Activated naive CD4-positive, alpha-beta T cell treated with anti-CD3 and anti-CD28 coated beads, Interleukin-2, amount 50 U/mL, for 24 hours (primary cell): Measurements from ENCODE around the gene C5AR2.
"Not testable (repeated sequence)": the region's sequence is repeated elsewhere in the genome, so short reads cannot be mapped to it uniquely, and the experiment has no call there.

Source experiments
- H3K27ac Mint-ChIP-seq: one replicate; pipeline ENCODE4 v1.8.0; 2021; ENCODE audit warnings: mild to moderate bottlenecking, mixed read lengths
- H3K27me3 Mint-ChIP-seq: one replicate; pipeline ENCODE4 v1.8.0; 2021; ENCODE audit warnings: mixed read lengths
- H3K36me3 Mint-ChIP-seq: one replicate; pipeline ENCODE4 v1.8.0; 2021; ENCODE audit warnings: mixed read lengths
- H3K4me1 Mint-ChIP-seq: one replicate; pipeline ENCODE4 v1.8.0; 2021; ENCODE audit warnings: mixed read lengths
- H3K4me3 Mint-ChIP-seq: one replicate; pipeline ENCODE4 v1.8.0; 2021; ENCODE audit warnings: mild to moderate bottlenecking, mixed read lengths
- H3K9me3 Mint-ChIP-seq: one replicate; pipeline ENCODE4 v1.8.0; 2021; ENCODE audit warnings: mixed read lengths

The C5AR2 gene

DNA sequence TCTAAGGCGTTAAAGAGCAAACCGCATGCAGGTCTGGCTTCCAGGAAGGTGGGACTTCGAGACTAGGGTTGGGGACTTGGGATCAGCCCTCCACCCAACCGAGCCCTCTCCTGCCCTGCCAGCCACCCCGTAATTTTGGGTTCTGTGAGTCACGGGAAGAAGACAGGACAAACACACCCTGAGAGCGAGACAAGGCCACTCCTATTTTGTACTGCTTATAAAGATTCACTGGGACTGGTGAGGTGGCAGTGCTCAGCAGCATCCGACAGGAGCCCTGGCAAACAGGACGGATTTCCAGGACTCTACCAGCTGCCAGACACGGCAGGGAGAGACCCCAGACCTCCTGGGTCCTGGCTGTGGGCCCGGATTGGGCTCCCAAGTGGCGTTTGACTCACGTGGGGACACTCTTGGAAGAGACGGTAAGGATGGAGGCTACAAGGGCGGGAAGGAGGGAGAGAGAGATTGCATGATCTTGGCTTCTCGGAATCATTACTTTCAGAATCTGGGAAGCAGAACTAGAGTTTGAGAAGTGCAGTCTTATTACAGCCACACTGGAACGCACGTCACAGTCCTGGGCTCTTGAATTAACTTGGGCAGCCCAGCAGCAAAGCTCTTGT, at the start of gene C5AR2:
C5AR2 (plus strand) TSS at position 245 of the 617 bp plus-strand sequence. CDS start 8,625 bp downstream, outside the sequence.
- Mint-ChIP-seq H3K27ac (peak within 1 kb of the TSS; percentile 10), H3K4me3 (no peak within 1 kb of the TSS), H3K4me1 (peaks cover 8% of the 10 kb centered on the region)

DNA sequence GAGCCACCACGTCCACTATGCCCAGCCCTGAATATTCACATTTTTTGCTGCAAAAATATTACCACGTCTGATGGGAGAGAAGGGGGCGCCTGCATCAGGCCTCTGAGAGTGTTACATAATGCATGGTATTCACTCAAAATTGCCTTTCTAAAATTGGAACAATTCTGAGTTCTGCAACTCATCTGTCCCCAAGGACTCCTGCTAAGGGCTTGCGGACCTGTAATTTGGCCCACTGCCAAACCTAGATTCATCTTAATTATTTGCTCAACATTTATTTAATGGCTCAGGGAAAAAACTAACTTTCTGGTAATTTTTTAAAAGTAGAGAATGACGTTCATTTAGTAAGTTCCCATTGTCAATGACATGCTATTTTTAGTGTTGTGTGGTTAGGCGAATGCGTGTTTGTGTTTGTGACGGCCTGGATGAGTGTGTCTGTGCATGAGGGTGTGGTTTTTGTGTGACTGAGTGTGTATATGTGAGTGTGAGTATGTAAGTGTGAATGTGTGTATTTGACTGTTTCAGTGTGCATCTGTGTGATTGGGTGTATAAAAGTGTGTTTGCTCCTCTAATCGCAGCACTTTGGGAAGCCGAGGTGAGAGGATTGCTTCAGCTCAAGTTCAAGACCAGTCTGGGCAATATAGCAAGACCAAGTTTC, 48.4 kb upstream of the C5AR2 start:
- peaks cover 9% of the 10 kb centered on the region for H3K4me1 Mint-ChIP-seq
- H3K4me3 Mint-ChIP-seq = no peak overlapping the region
- no peaks in the 10 kb centered on the region for H3K36me3 Mint-ChIP-seq
- no peaks in the 10 kb centered on the region for H3K9me3 Mint-ChIP-seq
- H3K27me3 Mint-ChIP-seq = no peaks in the 10 kb centered on the region
- no peak overlapping the region for H3K27ac Mint-ChIP-seq

More for the DNA sequence above, at the start of gene C5AR2:
- H3K36me3 Mint-ChIP-seq = no peaks in the 10 kb centered on the region
- no peaks in the 10 kb centered on the region for H3K9me3 Mint-ChIP-seq
- H3K27me3 Mint-ChIP-seq = peaks cover 1% of the 10 kb centered on the region

DNA sequence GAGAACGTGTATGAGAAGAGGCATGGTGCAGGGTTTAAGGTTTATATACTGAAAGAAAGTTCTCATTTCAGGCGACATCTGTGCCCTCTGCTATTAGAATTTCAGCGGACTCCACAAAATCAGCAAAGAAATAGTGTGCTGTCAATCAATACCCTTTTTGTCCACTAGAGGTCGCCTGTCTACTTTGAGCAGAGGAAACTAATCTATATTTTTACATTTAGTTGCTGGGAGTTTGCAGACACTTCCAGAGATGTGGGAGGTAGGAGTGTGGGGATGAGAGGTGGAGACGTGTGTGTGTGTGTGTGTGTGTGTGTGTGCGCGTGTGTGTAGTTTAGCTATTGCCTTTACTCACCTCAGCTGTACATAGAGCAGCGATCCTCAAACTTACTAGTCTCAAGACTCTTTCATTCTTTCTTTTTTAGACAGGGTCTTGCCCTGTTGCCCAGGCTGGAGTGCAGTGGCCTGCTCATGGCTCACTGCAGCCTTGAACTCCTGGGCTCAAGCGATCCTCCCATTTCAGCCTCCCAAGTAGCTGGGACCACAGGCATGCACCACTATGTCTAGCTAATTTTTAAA, 47.6 kb upstream of the C5AR2 start:
- peaks cover 10% of the 10 kb centered on the region for H3K4me1 Mint-ChIP-seq
- H3K9me3 Mint-ChIP-seq = no peaks in the 10 kb centered on the region
- no peak overlapping the region for H3K4me3 Mint-ChIP-seq
- no peaks in the 10 kb centered on the region for H3K27me3 Mint-ChIP-seq
- no peaks in the 10 kb centered on the region for H3K36me3 Mint-ChIP-seq
- H3K27ac Mint-ChIP-seq = no peak overlapping the region

DNA sequence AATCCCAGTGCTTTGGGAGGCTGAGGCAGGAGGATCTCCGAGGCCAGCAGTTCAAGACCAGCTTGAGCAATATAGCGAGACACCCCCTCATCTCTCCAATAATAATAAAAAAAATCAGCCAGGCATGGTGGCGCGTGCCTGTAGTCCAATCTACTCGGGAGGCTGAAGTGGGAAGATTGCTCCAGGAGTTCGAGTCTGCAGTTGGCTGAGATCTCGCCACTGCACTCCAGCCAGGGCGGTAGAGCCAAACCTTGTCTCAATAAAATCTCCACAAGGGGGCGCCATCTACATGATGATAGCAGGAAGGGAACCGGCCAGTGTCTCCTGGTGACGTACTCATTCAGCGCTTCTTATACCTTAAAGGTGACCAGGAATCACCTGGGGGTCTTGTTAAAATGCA, 35.9 kb upstream of the C5AR2 start:
- no peak overlapping the region for H3K27ac Mint-ChIP-seq
- H3K4me1 Mint-ChIP-seq = peaks cover 8% of the 10 kb centered on the region
- H3K36me3 Mint-ChIP-seq = no peaks in the 10 kb centered on the region
- no peaks in the 10 kb centered on the region for H3K9me3 Mint-ChIP-seq
- H3K4me3 Mint-ChIP-seq = no peak overlapping the region
- H3K27me3 Mint-ChIP-seq = no peaks in the 10 kb centered on the region

DNA sequence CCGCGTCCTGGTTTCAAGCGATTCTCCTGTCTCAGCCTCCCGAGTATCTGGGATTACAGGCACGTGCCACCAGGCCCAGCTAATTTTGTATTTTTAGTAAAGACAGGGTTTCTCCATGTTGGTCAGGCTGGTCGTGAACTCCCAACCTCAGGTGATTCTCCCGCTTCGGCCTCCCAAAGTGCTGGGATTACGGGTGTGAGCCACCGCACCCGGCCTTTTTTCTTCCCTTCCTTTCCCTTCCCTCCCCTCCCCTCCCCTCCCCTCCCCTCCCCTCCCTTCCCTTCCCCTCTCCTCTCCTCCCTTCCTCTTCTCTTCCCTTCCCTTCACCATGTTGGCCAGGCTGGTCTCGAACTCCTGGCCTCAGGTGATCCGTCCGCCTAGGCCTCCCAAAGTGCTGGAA, 31.1 kb upstream of the C5AR2 start:
- not testable (repeated sequence) for H3K27ac Mint-ChIP-seq, H3K27me3 Mint-ChIP-seq

DNA sequence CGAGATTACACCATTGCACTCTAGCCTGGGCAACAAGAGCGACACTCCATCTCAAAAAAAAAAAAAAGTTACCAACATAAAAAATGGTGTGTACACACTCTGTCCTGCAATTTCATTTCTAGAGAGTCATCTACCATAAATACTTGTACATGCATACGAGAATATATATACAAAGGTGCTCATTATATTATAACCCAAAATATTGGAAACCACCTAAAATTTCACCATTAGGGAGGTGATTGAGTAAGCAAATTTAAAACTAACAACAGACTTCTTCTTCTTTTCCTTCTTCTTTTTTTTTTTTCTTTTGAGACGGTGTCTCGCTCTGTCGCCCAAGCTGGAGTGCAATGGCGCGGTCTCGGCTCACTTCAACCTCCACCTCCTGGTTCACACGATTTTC, 29.7 kb upstream of the C5AR2 start:
- Mint-ChIP-seq H3K4me1 (peaks cover 5% of the 10 kb centered on the region), H3K27me3 (peaks cover 8% of the 10 kb centered on the region), H3K9me3 (no peaks in the 10 kb centered on the region), H3K27ac (no peak overlapping the region), H3K4me3 (no peak overlapping the region), H3K36me3 (no peaks in the 10 kb centered on the region)

More for the DNA sequence above, 31.1 kb upstream of the C5AR2 start:
- not testable (repeated sequence) for H3K9me3 Mint-ChIP-seq, H3K4me3 Mint-ChIP-seq, H3K36me3 Mint-ChIP-seq
- peaks cover 13% of the 10 kb centered on the region for H3K4me1 Mint-ChIP-seq

DNA sequence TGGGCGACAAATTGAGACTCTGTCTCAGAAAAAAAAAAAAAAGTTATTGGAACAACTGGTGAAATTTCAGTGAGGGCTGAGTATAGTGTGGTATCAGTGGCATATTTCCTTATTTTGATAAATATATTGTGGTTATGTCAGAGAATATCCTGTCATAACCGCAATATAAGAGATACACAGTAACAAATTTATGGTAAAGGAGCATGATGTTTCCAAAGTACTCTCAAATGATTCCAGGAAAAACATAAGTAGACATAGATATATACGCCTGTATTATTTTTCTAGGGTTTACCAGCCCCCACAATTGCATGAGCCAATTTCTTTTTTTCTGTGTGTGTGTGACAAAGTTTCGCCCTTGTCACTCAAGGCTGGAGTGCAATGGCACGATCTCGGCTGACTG, 28.0 kb upstream of the C5AR2 start:
- Mint-ChIP-seq H3K4me1 (peaks cover 5% of the 10 kb centered on the region), H3K9me3 (no peaks in the 10 kb centered on the region), H3K4me3 (no peak overlapping the region), H3K27ac (no peak overlapping the region), H3K36me3 (no peaks in the 10 kb centered on the region), H3K27me3 (peaks cover 8% of the 10 kb centered on the region)

DNA sequence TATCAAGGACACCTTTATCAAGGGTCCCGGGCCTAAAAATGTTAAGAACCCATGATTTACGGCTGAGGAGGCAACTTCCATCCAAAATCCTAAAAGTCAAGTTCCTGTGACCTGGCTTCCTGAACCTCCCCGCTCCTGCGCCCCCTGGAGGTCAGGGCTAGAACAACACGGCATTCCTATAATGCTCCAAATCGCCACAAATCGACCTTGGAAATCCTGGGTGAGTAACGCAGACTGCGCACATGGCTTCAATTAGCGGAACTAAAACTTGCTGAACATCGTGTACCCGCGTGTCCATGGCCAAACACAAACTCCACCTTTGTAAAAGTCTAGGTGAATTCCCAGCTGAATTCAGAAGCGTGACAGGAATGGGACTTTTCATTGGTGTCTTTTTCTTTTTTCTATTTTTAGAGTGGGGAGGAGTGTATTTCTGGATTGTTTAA, 26.6 kb upstream of the C5AR2 start:
- no peaks in the 10 kb centered on the region for H3K9me3 Mint-ChIP-seq
- H3K4me3 Mint-ChIP-seq = no peak overlapping the region
- H3K4me1 Mint-ChIP-seq = peaks cover 5% of the 10 kb centered on the region
- peaks cover 11% of the 10 kb centered on the region for H3K27me3 Mint-ChIP-seq
- no peaks in the 10 kb centered on the region for H3K36me3 Mint-ChIP-seq
- H3K27ac Mint-ChIP-seq = no peak overlapping the region

DNA sequence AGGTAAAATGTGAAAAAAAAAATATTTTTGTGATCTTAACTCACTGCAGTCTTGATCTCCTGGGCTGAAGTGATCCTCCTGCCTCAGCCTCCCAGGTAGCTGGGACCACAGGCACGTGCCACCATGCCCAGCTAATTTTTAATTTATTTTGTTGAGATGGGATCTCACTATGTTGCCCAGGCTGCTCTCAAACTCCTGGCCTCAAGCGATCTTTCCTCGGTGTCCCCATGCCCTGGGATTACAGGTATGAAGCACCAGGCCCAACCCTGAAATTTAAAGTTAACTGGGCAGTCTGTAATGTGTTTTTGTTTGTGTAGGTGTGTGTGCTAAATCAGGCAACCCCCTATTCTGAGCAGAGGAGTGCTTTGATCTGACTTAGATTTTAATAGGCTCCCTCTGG, 25.7 kb upstream of the C5AR2 start:
- peaks cover 5% of the 10 kb centered on the region for H3K4me1 Mint-ChIP-seq
- H3K27ac Mint-ChIP-seq = no peak overlapping the region
- no peaks in the 10 kb centered on the region for H3K36me3 Mint-ChIP-seq
- no peak overlapping the region for H3K4me3 Mint-ChIP-seq
- peaks cover 11% of the 10 kb centered on the region for H3K27me3 Mint-ChIP-seq
- H3K9me3 Mint-ChIP-seq = no peaks in the 10 kb centered on the region

DNA sequence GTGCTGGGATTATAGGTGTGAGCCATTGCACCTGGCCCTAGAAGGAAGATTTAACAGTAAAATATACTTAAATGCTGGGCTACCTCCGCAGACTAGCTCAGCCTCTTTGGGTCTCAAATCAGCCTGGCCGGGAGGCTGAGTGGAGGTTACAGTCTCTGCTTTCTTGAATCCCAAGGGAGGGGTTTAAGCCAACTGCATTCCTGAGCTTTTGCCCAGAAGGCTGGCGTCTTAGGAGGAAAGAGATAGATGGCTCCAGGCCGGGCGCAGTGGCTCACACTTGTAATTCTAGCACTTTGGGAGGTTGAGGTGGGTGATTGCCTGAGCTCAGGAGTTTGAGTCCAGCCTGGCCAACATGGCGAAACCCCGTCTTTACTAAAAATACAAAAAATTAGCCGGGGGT, 22.9 kb upstream of the C5AR2 start:
- peaks cover 11% of the 10 kb centered on the region for H3K27me3 Mint-ChIP-seq
- H3K27ac Mint-ChIP-seq = no peak overlapping the region
- H3K4me3 Mint-ChIP-seq = no peak overlapping the region
- no peaks in the 10 kb centered on the region for H3K36me3 Mint-ChIP-seq
- H3K9me3 Mint-ChIP-seq = no peaks in the 10 kb centered on the region
- H3K4me1 Mint-ChIP-seq = peaks cover 5% of the 10 kb centered on the region

DNA sequence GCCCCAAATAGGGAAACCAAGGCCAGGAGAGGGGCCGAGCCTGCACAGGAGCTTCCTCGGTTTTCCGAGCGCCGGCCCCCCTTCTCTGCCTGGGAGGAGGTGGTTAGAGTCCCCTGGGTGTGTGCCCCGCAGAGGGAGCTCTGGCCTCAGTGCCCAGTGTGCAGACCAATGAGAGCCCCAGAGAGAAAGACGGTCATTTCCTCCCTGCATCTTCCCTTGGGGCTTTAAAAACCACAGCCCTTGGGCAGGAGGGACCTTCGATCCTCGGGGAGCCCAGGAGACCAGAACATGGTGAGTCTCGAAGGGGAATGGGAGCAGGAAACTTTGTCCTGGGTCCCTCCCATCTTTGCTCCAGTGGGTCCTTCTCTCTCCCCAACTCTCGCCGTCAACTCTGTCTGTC, 22.4 kb upstream of the C5AR2 start, which contains the start of gene C5AR1:
C5AR1 (plus strand) TSS at position 254 of the 400 bp plus-strand sequence; CDS start at position 289, 35 bp downstream.
- H3K4me3 Mint-ChIP-seq = no peak within 1 kb of the TSS
- H3K4me1 Mint-ChIP-seq = peaks cover 5% of the 10 kb centered on the region
- no peaks in the 10 kb centered on the region for H3K36me3 Mint-ChIP-seq
- peaks cover 11% of the 10 kb centered on the region for H3K27me3 Mint-ChIP-seq
- no peak within 1 kb of the TSS for H3K27ac Mint-ChIP-seq
- H3K9me3 Mint-ChIP-seq = no peaks in the 10 kb centered on the region

DNA sequence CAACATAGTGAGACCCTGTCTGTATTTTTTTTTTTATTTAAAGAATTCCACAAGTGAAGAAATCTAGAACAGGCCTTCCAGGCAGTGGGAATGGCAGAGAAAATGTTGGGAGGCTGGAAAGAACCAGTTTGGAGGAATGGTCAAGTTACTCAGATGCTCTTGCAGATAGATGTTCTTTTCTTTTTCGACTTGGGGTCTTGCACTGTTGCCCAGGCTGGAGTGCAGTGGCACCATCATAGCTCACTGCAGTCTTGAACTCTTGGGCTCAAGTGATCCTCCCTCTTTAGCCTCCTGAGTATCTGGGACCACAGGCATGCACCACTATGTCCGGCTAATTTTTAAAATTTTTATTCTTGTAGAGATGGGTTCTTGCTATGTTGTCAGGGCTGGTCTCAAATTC, 21.7 kb upstream of the C5AR2 start:
- Mint-ChIP-seq H3K36me3 (no peaks in the 10 kb centered on the region), H3K4me3 (no peak overlapping the region), H3K4me1 (peaks cover 5% of the 10 kb centered on the region), H3K9me3 (no peaks in the 10 kb centered on the region), H3K27me3 (peaks cover 11% of the 10 kb centered on the region), H3K27ac (no peak overlapping the region)

DNA sequence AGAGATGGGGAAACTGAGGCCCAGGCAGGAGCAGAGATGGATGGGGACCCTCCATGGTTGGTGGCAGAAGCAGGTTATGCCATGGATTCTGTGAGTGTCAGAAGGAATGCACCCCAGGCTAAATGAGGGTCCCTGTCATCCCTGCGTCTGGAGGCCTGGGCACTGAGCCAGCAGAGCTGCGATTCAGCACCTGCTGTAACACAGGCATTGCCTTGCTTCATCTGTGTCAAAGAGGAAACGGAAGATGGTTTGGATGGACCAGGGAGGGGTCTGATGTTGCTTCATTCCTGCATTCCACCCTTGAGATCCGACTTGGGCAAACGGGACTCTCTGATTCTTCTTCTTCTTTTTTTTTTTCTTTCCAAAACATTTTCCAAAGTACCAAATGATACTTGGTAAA, 21.2 kb upstream of the C5AR2 start:
- H3K36me3 Mint-ChIP-seq = no peaks in the 10 kb centered on the region
- H3K9me3 Mint-ChIP-seq = no peaks in the 10 kb centered on the region
- peaks cover 13% of the 10 kb centered on the region for H3K27me3 Mint-ChIP-seq
- peaks cover 6% of the 10 kb centered on the region for H3K4me1 Mint-ChIP-seq
- H3K4me3 Mint-ChIP-seq = no peak overlapping the region
- H3K27ac Mint-ChIP-seq = no peak overlapping the region

DNA sequence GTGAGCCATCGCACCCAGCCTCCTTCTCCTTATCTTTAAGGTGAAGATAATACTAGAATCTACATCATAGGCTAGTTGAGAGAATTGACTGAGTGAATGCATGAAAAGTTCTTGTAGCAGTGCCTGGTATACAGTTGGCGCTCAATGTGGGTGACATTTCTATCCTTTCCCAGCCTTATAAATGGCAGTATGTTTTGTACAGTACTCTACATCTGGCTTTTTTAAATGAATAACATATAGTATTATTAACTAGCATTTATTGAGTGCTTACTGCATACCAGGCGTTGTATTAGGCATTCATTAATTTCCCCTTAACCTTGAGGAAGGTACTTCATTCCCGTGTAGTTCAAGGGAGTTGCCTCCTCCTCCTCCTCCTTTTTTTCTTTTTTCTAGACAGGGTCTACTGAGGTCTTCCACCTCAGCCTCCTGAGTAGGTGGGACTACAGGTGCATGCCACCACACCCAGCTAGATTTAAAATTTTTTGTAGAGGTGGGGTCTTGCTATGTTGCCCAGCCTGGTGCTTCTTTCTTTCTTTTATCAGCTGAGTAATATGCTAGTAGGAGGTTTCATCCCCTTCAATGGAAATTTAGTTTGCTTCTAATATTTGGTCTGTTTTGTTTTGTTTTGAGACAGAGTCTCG, 19.5 kb upstream of the C5AR2 start:
- no peaks in the 10 kb centered on the region for H3K36me3 Mint-ChIP-seq
- H3K9me3 Mint-ChIP-seq = no peaks in the 10 kb centered on the region
- no peak overlapping the region for H3K4me3 Mint-ChIP-seq
- H3K27me3 Mint-ChIP-seq = peaks cover 12% of the 10 kb centered on the region
- H3K27ac Mint-ChIP-seq = no peak overlapping the region
- peaks cover 6% of the 10 kb centered on the region for H3K4me1 Mint-ChIP-seq

DNA sequence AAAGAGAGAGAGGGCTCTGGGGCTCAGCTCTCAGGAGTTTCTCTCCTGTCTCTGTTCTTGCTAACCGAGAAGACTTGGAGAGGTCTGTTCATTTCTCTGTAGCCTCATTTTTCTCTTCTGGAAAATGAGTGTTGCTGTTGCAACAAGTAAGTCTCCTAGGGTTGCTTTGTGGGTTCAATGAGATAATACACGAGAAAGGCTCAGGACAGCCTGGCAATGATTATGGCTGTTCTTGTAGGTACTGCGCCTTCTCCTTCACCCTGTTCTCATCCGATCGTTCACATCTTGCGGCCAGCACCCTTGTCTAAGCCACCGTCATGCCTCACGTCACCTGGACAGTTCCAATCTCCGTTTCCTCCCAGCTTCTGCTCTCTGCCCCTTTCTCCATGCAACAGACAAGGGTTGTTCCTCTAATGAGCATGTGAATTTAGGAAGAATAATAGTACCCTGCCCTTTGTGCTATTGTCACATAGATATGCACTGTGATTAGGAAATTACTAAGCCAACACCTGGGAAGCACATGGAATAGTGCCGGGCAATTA, 18.1 kb upstream of the C5AR2 start:
- Mint-ChIP-seq H3K9me3 (no peaks in the 10 kb centered on the region), H3K4me3 (no peak overlapping the region), H3K27me3 (peaks cover 13% of the 10 kb centered on the region)

More for the DNA sequence above, 18.1 kb upstream of the C5AR2 start:
- Mint-ChIP-seq H3K4me1 (peaks cover 6% of the 10 kb centered on the region), H3K36me3 (no peaks in the 10 kb centered on the region), H3K27ac (no peak overlapping the region)
